Neural progenitor cell (in vitro differentiated cells): Measurements from ENCODE around the gene ABAT. TPM values are rescaled to one million over a fixed set of nuclear protein-coding genes. Genes with fewer than 3 reads are reported as not detected.

Experiments used
- DNase-seq: peaks from one replicate; pipeline ENCODE4 v3.0.0-alpha.2; 2016; ENCODE audit warnings: low spot score
- H2AFZ ChIP-seq: fragments of 200-600 bp; sonication (generic); replicated peaks from 2 replicates; pipeline ENCODE4 v1.6.1; 2016; ENCODE audit warnings: antibody characterized with exemption
- H3F3A ChIP-seq: fragments of 200-600 bp; sonication (generic); 2 replicates; pipeline ENCODE4 v1.6.1; 2016; ENCODE audit warnings: antibody characterized with exemption, low read depth
- H3K27ac ChIP-seq: fragments of 200-600 bp; sonication (generic); 2 replicates; pipeline ENCODE4 v1.5.1; 2016; ENCODE audit warnings: mild to moderate bottlenecking
- H3K27me3 ChIP-seq: fragments of 200-600 bp; sonication (generic); 2 replicates; pipeline ENCODE4 v1.6.1; 2016; ENCODE audit warnings: mild to moderate bottlenecking, moderate library complexity
- H3K36me3 ChIP-seq: fragments of 200-600 bp; sonication (generic); 2 replicates; pipeline ENCODE4 v1.5.1; 2016
- H3K4me1 ChIP-seq: fragments of 200-600 bp; sonication (generic); 2 replicates; pipeline ENCODE4 v1.6.1; 2016; ENCODE audit warnings: mixed run types
- H3K4me2 ChIP-seq: fragments of 200-600 bp; sonication (generic); 2 replicates; pipeline ENCODE4 v1.6.1; 2016
- H3K4me3 ChIP-seq: fragments of 200-600 bp; sonication (generic); 2 replicates; pipeline ENCODE4 v1.5.1; 2016
- H3K79me2 ChIP-seq: fragments of 200-600 bp; sonication (generic); 2 replicates; pipeline ENCODE4 v1.6.1; 2016; ENCODE audit warnings: low read depth
- H3K9ac ChIP-seq: fragments of 200-600 bp; sonication (generic); 2 replicates; pipeline ENCODE4 v1.6.1; 2016
- H3K9me3 ChIP-seq: fragments of 200-600 bp; sonication (generic); 2 replicates; pipeline ENCODE4 v1.5.1; 2016; ENCODE audit warnings: low read depth
- H4K20me1 ChIP-seq: fragments of 200-600 bp; sonication (generic); 2 replicates; pipeline ENCODE4 v1.6.1; 2016; ENCODE audit warnings: low read depth
- H3K27ac Mint-ChIP-seq: 3 replicates; pipeline ENCODE4 v1.8.0; 2021; ENCODE audit warnings: mixed read lengths
- H3K27me3 Mint-ChIP-seq: 2 replicates; pipeline ENCODE4 v1.8.0; 2022; ENCODE audit warnings: low read depth, mild to moderate bottlenecking, inconsistent platforms, moderate library complexity, mixed read lengths; ENCODE audit not compliant: insufficient read depth
- H3K36me3 Mint-ChIP-seq: 3 replicates; pipeline ENCODE4 v1.8.0; 2021; ENCODE audit warnings: mixed read lengths
- H3K4me1 Mint-ChIP-seq: 3 replicates; pipeline ENCODE4 v1.8.0; 2021; ENCODE audit warnings: mixed read lengths
- H3K4me3 Mint-ChIP-seq: 3 replicates; pipeline ENCODE4 v1.8.0; 2021; ENCODE audit warnings: mild to moderate bottlenecking, moderate library complexity, mixed read lengths
- H3K9me3 Mint-ChIP-seq: 3 replicates; pipeline ENCODE4 v1.8.0; 2020; ENCODE audit warnings: mixed read lengths
- EZH2 ChIP-seq: fragments of 200-600 bp; sonication (generic); IDR thresholded peaks from 2 replicates; pipeline ENCODE4 v1.6.1; 2017; ENCODE audit warnings: antibody characterized with exemption, mild to moderate bottlenecking, moderate library complexity
- EZH2phosphoT487 ChIP-seq: fragments of 200-600 bp; sonication (generic); IDR thresholded peaks from 2 replicates; pipeline ENCODE4 v1.6.1; 2017; ENCODE audit warnings: antibody characterized with exemption
- total RNA-seq: library from RNA; depleted of rRNA; stranded (reverse); fragments of >200 nt; gene quantifications from 2 replicates; pipeline ENCODE4 v1.2.3, GENCODE V29; 2015; ENCODE audit warnings: low replicate concordance
- TF ChIP-seq, protein P1 (sequence below): fragments of 200-600 bp; sonication (generic); IDR thresholded peaks from 2 replicates; pipeline ENCODE4 v1.5.1; 2017; ENCODE audit warnings: antibody characterized with exemption, mild to moderate bottlenecking

The ABAT gene
- total RNA-seq, 1 donor from 2014 or later = 7.3 TPM

DNA sequence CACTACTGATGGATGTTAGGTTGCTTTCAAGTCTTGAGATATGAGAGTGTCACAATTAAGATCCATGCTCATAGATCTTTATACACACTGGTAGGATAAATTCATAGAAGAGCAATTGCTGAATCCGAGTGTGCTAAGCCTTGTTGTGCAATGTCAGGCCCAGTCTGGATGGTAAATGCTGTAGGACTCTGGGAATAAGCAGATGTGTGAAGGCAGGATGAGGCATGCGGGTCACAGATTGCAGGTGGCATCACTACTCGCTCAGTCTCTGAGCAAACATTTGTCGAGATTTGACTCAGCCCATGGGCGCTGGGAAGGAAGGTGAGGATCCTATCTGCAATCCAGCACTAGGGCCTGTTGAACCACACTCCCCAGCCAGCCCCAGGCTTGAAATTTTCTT is 82.3 kb downstream of the ABAT start:
- H3K27me3 Mint-ChIP-seq = peaks cover 3% of the 10 kb centered on the region
- no peak for DNase-seq
- Histone ChIP-seq H3K4me3 (no peak overlapping the region), H3K79me2 (no peaks in the 10 kb centered on the region), H3F3A (no peaks in the 10 kb centered on the region), H2AFZ (no peak overlapping the region), H3K4me1 (no peaks in the 10 kb centered on the region), H3K27me3 (no peaks in the 10 kb centered on the region), H4K20me1 (no peaks in the 10 kb centered on the region), H3K36me3 (no peaks in the 10 kb centered on the region), H3K4me2 (no peak overlapping the region), H3K27ac (no peak overlapping the region), H3K9me3 (no peaks in the 10 kb centered on the region), H3K9ac (no peak overlapping the region)
- no peaks in the 10 kb centered on the region for H3K4me1 Mint-ChIP-seq
- no peaks in the 10 kb centered on the region for H3K9me3 Mint-ChIP-seq
- H3K4me3 Mint-ChIP-seq = no peak overlapping the region
- peaks cover 38% of the 10 kb centered on the region for H3K36me3 Mint-ChIP-seq
- TF ChIP-seq, protein P1, sequence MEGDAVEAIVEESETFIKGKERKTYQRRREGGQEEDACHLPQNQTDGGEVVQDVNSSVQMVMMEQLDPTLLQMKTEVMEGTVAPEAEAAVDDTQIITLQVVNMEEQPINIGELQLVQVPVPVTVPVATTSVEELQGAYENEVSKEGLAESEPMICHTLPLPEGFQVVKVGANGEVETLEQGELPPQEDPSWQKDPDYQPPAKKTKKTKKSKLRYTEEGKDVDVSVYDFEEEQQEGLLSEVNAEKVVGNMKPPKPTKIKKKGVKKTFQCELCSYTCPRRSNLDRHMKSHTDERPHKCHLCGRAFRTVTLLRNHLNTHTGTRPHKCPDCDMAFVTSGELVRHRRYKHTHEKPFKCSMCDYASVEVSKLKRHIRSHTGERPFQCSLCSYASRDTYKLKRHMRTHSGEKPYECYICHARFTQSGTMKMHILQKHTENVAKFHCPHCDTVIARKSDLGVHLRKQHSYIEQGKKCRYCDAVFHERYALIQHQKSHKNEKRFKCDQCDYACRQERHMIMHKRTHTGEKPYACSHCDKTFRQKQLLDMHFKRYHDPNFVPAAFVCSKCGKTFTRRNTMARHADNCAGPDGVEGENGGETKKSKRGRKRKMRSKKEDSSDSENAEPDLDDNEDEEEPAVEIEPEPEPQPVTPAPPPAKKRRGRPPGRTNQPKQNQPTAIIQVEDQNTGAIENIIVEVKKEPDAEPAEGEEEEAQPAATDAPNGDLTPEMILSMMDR = no peak
- no peak for TF ChIP-seq EZH2phosphoT487
- no peak for TF ChIP-seq EZH2
- H3K27ac Mint-ChIP-seq = no peak overlapping the region

GRCh38 chr16:8758022-8758421 is 83.6 kb downstream of the ABAT start:
- Histone ChIP-seq H3F3A (no peaks in the 10 kb centered on the region), H3K4me2 (no peak overlapping the region), H3K27me3 (no peaks in the 10 kb centered on the region), H3K27ac (no peak overlapping the region), H3K36me3 (no peaks in the 10 kb centered on the region), H2AFZ (no peak overlapping the region), H3K4me3 (no peak overlapping the region), H3K9ac (no peak overlapping the region), H3K79me2 (no peaks in the 10 kb centered on the region), H3K4me1 (no peaks in the 10 kb centered on the region), H3K9me3 (no peaks in the 10 kb centered on the region), H4K20me1 (no peaks in the 10 kb centered on the region)
- TF ChIP-seq EZH2phosphoT487 (no peak), EZH2 (no peak)
- TF ChIP-seq, protein P1 = no peak
- Mint-ChIP-seq H3K27ac (no peak overlapping the region), H3K36me3 (peaks cover 40% of the 10 kb centered on the region), H3K4me1 (no peaks in the 10 kb centered on the region), H3K4me3 (no peak overlapping the region), H3K9me3 (no peaks in the 10 kb centered on the region), H3K27me3 (peaks cover 3% of the 10 kb centered on the region)
- DNase-seq = no peak

GRCh38 chr16:8760021-8760420 is 85.6 kb downstream of the ABAT start:
- Histone ChIP-seq H3K4me3 (no peak overlapping the region), H3K9ac (no peak overlapping the region), H3K27ac (no peak overlapping the region), H3K36me3 (no peaks in the 10 kb centered on the region), H3K4me1 (peaks cover 9% of the 10 kb centered on the region), H3K27me3 (no peaks in the 10 kb centered on the region), H3F3A (peaks cover 9% of the 10 kb centered on the region), H3K9me3 (no peaks in the 10 kb centered on the region), H3K4me2 (no peak overlapping the region), H4K20me1 (no peaks in the 10 kb centered on the region), H2AFZ (no peak overlapping the region), H3K79me2 (no peaks in the 10 kb centered on the region)
- Mint-ChIP-seq H3K9me3 (no peaks in the 10 kb centered on the region), H3K4me3 (no peak overlapping the region), H3K36me3 (peaks cover 36% of the 10 kb centered on the region), H3K27me3 (peaks cover 3% of the 10 kb centered on the region), H3K4me1 (peaks cover 14% of the 10 kb centered on the region), H3K27ac (no peak overlapping the region)
- DNase-seq = no peak
- no peak for TF ChIP-seq EZH2phosphoT487
- TF ChIP-seq, protein P1 = no peak
- TF ChIP-seq EZH2 = no peak
